SK-N-SH (cell line): ENCODE measurements around the gene BRICD5.

Experiments used
- CHD2 ChIP-seq: fragments of 150-350 bp; IDR thresholded peaks from 2 replicates; pipeline ENCODE4 v1.6.1; 2018; ENCODE audit warnings: low read length; ENCODE audit not compliant: partially characterized antibody
- TF ChIP-seq, protein P1 (sequence below): IDR thresholded peaks from 2 replicates; pipeline ENCODE4; 2012
- TF ChIP-seq, protein P2 (sequence below): fragments of 200-600 bp; sonication (generic); IDR thresholded peaks from 2 replicates; pipeline ENCODE4 v1.6.1; 2017; ENCODE audit warnings: antibody characterized with exemption, mild to moderate bottlenecking, moderate library complexity

DNA sequence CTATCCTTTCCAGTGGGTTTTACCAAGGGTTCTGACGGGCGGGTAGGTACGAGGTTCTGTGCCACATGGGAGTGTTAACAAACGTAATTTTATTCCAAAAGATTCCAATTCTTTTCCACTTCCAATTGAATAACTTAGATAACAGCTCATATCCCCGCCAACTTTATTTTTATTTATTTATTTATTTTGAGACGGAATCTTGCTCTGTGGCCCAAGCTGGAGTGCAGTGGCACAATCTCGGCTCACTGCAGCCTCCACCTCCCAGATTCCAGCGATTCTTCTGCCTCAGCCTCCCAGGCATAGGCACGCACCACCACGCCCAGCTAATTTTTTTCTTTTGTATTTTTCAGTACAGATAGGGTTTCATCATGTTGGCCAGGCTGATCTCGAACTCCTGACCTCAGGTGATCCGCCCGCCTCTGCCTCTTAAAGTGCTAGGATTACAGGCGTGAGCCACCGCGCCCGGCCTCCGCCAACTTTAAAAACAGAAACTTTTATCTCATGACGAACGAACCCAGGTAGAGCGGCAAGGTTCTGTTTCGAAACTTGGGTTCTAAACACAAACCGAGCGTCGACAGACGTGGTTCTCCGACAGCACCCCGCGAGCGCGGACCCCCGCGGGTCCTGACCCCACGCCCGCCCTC, 40.1 kb upstream of the BRICD5 start:
- TF ChIP-seq, protein P1, sequence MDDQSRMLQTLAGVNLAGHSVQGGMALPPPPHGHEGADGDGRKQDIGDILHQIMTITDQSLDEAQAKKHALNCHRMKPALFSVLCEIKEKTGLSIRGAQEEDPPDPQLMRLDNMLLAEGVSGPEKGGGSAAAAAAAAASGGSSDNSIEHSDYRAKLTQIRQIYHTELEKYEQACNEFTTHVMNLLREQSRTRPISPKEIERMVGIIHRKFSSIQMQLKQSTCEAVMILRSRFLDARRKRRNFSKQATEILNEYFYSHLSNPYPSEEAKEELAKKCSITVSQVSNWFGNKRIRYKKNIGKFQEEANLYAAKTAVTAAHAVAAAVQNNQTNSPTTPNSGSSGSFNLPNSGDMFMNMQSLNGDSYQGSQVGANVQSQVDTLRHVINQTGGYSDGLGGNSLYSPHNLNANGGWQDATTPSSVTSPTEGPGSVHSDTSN = no peak
- TF ChIP-seq, protein P2, sequence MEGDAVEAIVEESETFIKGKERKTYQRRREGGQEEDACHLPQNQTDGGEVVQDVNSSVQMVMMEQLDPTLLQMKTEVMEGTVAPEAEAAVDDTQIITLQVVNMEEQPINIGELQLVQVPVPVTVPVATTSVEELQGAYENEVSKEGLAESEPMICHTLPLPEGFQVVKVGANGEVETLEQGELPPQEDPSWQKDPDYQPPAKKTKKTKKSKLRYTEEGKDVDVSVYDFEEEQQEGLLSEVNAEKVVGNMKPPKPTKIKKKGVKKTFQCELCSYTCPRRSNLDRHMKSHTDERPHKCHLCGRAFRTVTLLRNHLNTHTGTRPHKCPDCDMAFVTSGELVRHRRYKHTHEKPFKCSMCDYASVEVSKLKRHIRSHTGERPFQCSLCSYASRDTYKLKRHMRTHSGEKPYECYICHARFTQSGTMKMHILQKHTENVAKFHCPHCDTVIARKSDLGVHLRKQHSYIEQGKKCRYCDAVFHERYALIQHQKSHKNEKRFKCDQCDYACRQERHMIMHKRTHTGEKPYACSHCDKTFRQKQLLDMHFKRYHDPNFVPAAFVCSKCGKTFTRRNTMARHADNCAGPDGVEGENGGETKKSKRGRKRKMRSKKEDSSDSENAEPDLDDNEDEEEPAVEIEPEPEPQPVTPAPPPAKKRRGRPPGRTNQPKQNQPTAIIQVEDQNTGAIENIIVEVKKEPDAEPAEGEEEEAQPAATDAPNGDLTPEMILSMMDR = no peak
- no peak for TF ChIP-seq CHD2
